ENCODE measurements around the gene PRXL2B. TPM values are rescaled to one million over a fixed set of nuclear protein-coding genes. Genes with fewer than 3 reads are reported as not detected.

Gene PRXL2B
- total and polyA plus RNA-seq, 7 experiments from 2014 or later: 12.3 to 37.0 (median 26.5) TPM

DNA sequence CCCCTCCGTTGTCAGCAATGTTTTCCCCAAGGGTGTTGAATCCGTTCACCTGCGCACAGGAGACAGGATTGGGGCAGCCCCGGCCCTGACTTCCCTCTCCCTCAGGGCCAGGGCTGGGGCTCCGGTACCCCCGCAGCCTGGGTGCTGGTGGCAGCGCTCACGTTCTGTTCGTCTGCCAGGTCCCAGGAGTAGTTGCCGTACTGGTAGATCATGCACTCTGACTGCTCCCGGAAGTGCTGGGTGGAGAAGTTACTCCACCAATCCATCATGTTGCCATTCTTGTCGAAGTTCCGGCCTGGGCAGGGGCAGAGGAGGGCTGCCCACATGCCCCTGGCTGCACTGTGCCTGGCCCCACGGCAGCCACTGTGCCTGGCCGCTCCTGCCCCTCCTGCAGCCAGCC is 6.1 kb downstream of the PRXL2B start:
- H3K36me3 Mint-ChIP-seq: no peaks in the 10 kb centered on the region
- Histone ChIP-seq H3K27me3 (ENCODE audit: control insufficient read depth in 2 of 2, insufficient read depth in 2 of 2, low read length in 2 of 2) (no peaks in the 10 kb centered on the region), H3K4me1 (ENCODE audit: control insufficient read depth in 2 of 2, insufficient read depth in 2 of 2, low read length in 2 of 2) (peaks cover 3 to 7% of the 10 kb centered on the region in 2 donors), H3K36me3 (ENCODE audit: control insufficient read depth in 2 of 3, insufficient read depth in 3 of 3, low read length in 3 of 3) (peaks cover 0 to 16% (median 0%) of the 10 kb centered on the region in 3 experiments), H3K4me3 (ENCODE audit: low read length) (no peak overlapping the region), H3K9me3 (ENCODE audit: control insufficient read depth in 2 of 3, low read length in 3 of 3) (no peaks in the 10 kb centered on the region), H3K27ac (ENCODE audit: low read depth, low read length) (peak overlapping the region; percentile 48)
- peak in 3 of 9 donors; percentile 5 to 30 (median 18) for DNase-seq
- ChIA-PET POLR2A (no interaction called here), CTCF (no interaction called here)
- intact Hi-C loops (cut with micrococcal nuclease): no loop called here
- no peaks in the 10 kb centered on the region for H3K9me3 Mint-ChIP-seq
- H3K4me1 Mint-ChIP-seq: peaks cover 0 to 11% (median 6%) of the 10 kb centered on the region in 7 donors
- ATAC-seq: peak; percentile 28
- H3K27ac Mint-ChIP-seq: peak overlapping the region in 7 of 9 donors; percentile 40 to 88 (median 69)
- peak overlapping the region in 7 of 10 donors; percentile 34 to 76 (median 65) for H3K4me3 Mint-ChIP-seq
- H3K27me3 Mint-ChIP-seq: no peaks in the 10 kb centered on the region

DNA sequence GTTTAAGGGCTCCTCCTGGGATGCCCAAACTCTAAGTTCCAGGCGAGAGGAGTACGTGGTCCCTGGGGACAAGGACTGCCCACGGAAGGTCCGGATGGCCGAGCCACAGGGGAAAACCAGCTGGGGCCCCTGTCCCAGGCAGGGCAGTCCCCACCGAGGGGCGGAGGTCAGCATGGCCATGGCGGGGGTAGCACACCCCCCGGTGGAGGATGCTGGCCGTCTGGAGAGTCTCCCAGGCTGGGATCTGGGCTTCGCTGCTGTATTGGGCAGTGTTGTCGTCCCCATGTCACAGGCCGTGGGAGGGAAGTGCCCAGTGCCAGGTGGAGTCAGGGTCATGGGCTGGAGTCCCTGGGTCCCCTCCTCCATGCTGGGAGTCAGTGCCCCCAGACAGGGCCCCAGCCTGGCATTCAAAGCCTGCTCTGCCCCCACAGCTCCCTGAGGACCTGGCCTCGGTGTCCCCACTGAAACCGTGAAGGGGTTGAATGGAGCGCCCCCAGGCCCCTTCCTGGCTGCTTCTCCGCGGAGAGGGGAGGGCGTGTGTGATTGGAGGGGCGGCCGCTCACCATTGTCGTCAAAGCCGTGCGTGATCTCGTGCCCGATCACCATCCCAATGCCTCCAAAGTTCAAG is 6.8 kb downstream of the PRXL2B start:
- Histone ChIP-seq H3K9me3 (ENCODE audit: control insufficient read depth in 2 of 3, low read length in 3 of 3) (no peaks in the 10 kb centered on the region), H3K36me3 (ENCODE audit: control insufficient read depth in 2 of 3, insufficient read depth in 3 of 3, low read length in 3 of 3) (peaks cover 0 to 16% (median 0%) of the 10 kb centered on the region in 3 experiments), H3K4me1 (ENCODE audit: control insufficient read depth in 2 of 2, insufficient read depth in 2 of 2, low read length in 2 of 2) (peaks cover 0 to 4% of the 10 kb centered on the region in 2 donors), H3K4me3 (ENCODE audit: low read length) (no peak overlapping the region), H3K27ac (ENCODE audit: low read depth, low read length) (no peak overlapping the region), H3K27me3 (ENCODE audit: control insufficient read depth in 2 of 2, insufficient read depth in 2 of 2, low read length in 2 of 2) (no peaks in the 10 kb centered on the region)
- intact Hi-C loops (cut with micrococcal nuclease): no loop called here
- ATAC-seq (no peak), DNase-seq (peak in 1 of 9 donors; percentile 4)
- Mint-ChIP-seq H3K36me3 (no peaks in the 10 kb centered on the region), H3K27ac (no peak overlapping the region), H3K9me3 (peaks cover 0 to 4% (median 0%) of the 10 kb centered on the region in 11 donors), H3K4me3 (peak overlapping the region in 2 of 10 donors; percentile 72 to 76), H3K27me3 (peaks cover 0 to under 1% (median 0%) of the 10 kb centered on the region in 5 donors), H3K4me1 (peaks cover 0 to 10% (median 5%) of the 10 kb centered on the region in 7 donors)
- CTCF ChIA-PET: no interaction called here
- POLR2A ChIA-PET: no interaction called here

DNA sequence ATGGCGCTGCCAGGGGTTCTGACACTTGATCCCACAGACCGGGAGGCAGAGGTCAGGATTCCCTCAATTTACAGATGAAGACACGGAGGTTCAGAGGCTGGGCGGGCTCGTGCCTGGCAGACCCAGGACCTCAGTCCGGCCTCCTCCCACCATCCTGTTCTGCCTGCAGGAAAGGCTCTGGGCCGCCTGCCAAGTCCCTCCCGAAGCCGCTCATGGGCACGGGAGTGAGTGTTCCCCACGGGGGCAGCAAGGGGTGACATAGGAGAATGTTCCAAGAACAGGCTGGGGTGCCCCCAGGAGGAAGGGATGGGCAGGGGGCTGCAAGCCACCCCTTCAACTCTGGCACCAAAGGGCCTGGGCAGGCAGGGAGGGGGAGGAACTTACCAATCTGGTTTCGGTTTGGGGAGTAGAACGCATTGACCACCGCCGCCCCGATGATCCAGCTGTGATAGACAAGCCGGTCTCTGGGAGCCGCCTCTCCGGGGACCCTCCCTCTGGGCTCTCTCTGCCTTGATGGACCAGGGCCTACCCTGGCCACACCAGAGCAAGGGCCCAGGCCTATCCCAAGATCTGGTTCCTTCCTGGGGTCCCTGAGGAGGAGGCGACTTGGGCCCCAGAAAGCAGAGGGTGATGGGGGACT is 7.5 kb downstream of the PRXL2B start:
- peaks cover 0 to 5% (median 0%) of the 10 kb centered on the region in 5 donors for H3K27me3 Mint-ChIP-seq
- peaks cover 0 to 9% (median 0%) of the 10 kb centered on the region in 3 experiments for H3K36me3 ChIP-seq (ENCODE audit: control insufficient read depth in 2 of 3, insufficient read depth in 3 of 3, low read length in 3 of 3)
- H3K27me3 ChIP-seq (ENCODE audit: control insufficient read depth in 2 of 2, insufficient read depth in 2 of 2, low read length in 2 of 2): no peaks in the 10 kb centered on the region
- H3K4me1 ChIP-seq (ENCODE audit: control insufficient read depth in 2 of 2, insufficient read depth in 2 of 2, low read length in 2 of 2): peaks cover 0 to 4% of the 10 kb centered on the region in 2 donors
- H3K27ac Mint-ChIP-seq: peak overlapping the region in 1 of 9 donors; percentile 70
- H3K9me3 ChIP-seq (ENCODE audit: control insufficient read depth in 2 of 3, low read length in 3 of 3): no peaks in the 10 kb centered on the region
- H3K27ac ChIP-seq (ENCODE audit: low read depth, low read length): no peak overlapping the region
- DNase-seq (peak in 2 of 9 donors; percentile 6 to 7), ATAC-seq (no peak)
- H3K4me1 Mint-ChIP-seq: peaks cover 0 to 8% (median 5%) of the 10 kb centered on the region in 7 donors
- H3K36me3 Mint-ChIP-seq: peaks cover 0 to 4% (median 0%) of the 10 kb centered on the region in 5 donors
- no peak overlapping the region for H3K4me3 Mint-ChIP-seq
- H3K9me3 Mint-ChIP-seq: peaks cover 0 to 9% (median 3%) of the 10 kb centered on the region in 11 donors
- intact Hi-C loops (cut with micrococcal nuclease): no loop called here
- H3K4me3 ChIP-seq (ENCODE audit: low read length): no peak overlapping the region
- CTCF ChIA-PET: no interaction called here
- POLR2A ChIA-PET: no interaction called here

DNA sequence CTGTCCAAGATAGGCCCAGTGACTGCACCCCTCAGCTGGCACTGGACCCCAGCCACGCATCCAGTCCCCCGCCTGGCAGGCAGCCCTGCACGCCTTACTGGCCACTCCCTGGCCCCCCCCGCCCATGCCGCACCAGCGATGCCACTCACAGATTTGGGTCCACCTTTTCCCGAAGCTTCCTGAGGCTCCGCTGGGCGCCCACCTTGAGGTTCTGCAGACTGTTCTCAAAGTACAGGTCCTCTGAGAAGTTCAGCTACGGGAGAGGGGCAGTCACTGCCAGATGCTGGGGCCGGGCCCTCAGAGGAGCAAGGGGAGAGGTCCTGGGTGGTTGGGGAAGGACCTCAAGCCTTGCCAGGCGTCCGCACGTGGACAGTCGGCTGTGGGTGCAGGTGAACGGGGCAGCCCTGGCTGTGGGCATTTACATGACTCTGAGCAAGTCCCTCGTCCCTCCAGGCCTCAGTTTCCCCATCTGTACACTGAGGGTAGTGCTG is 8.1 kb downstream of the PRXL2B start:
- H3K4me3 ChIP-seq (ENCODE audit: low read length): no peak overlapping the region
- H3K27ac Mint-ChIP-seq: no peak overlapping the region
- ChIA-PET CTCF (no interaction called here), POLR2A (no interaction called here)
- peaks cover 0 to 4% (median 0%) of the 10 kb centered on the region in 3 experiments for H3K36me3 ChIP-seq (ENCODE audit: control insufficient read depth in 2 of 3, insufficient read depth in 3 of 3, low read length in 3 of 3)
- H3K27me3 ChIP-seq (ENCODE audit: control insufficient read depth in 2 of 2, insufficient read depth in 2 of 2, low read length in 2 of 2): no peaks in the 10 kb centered on the region
- intact Hi-C loops (cut with micrococcal nuclease): no loop called here
- H3K27me3 Mint-ChIP-seq: peaks cover 0 to 5% (median 0%) of the 10 kb centered on the region in 5 donors
- H3K4me1 Mint-ChIP-seq: peaks cover 0 to 8% (median 5%) of the 10 kb centered on the region in 7 donors
- no peaks in the 10 kb centered on the region for H3K9me3 ChIP-seq (ENCODE audit: control insufficient read depth in 2 of 3, low read length in 3 of 3)
- H3K4me1 ChIP-seq (ENCODE audit: control insufficient read depth in 2 of 2, insufficient read depth in 2 of 2, low read length in 2 of 2): peaks cover 0 to 4% of the 10 kb centered on the region in 2 donors
- DNase-seq (peak in 3 of 9 donors; percentile 3 to 20 (median 4)), ATAC-seq (no peak)
- peaks cover 0 to 4% (median 0%) of the 10 kb centered on the region in 5 donors for H3K36me3 Mint-ChIP-seq
- H3K9me3 Mint-ChIP-seq: peaks cover 0 to 9% (median 3%) of the 10 kb centered on the region in 11 donors
- no peak overlapping the region for H3K4me3 Mint-ChIP-seq
- H3K27ac ChIP-seq (ENCODE audit: low read depth, low read length): no peak overlapping the region

DNA sequence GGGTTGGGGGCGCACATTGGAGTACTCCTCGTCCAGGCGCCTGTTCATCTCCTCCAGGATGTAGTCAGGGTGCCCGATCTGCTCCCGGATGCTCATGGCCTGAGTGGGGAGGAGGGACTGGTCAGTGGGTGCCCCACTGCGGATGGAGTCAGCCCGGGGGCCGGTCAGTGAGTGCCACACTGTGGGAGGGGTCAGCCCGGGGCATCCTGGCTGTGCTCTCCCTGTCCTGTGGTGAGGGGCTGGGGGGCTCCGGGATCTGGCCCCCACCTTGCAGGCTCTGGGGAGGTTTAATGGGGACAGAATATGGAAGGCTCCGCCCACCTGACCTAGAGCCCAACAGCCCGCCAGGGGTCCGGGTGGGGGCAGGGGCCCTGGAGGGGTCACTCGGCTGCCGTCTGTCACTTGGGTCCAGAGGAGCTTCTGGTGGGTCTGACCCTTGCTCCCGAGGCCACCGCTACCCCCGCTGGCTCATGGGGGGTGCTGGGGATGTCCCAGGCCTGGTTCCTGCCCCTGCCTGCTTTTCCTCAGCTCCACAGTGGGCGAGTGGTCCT is 8.8 kb downstream of the PRXL2B start:
- no peak overlapping the region for H3K27ac ChIP-seq (ENCODE audit: low read depth, low read length)
- peaks cover 0 to 4% of the 10 kb centered on the region in 2 donors for H3K4me1 ChIP-seq (ENCODE audit: control insufficient read depth in 2 of 2, insufficient read depth in 2 of 2, low read length in 2 of 2)
- ATAC-seq (no peak), DNase-seq (peak in 2 of 9 donors; percentile 5 to 20)
- no peaks in the 10 kb centered on the region for H3K36me3 ChIP-seq (ENCODE audit: control insufficient read depth in 2 of 3, insufficient read depth in 3 of 3, low read length in 3 of 3)
- Mint-ChIP-seq H3K4me1 (peaks cover 0 to 8% (median 5%) of the 10 kb centered on the region in 7 donors), H3K36me3 (peaks cover 0 to 4% (median 0%) of the 10 kb centered on the region in 5 donors), H3K27ac (no peak overlapping the region), H3K4me3 (no peak overlapping the region), H3K9me3 (peaks cover 0 to 9% (median 3%) of the 10 kb centered on the region in 11 donors), H3K27me3 (peaks cover 0 to 5% (median 0%) of the 10 kb centered on the region in 5 donors)
- H3K27me3 ChIP-seq (ENCODE audit: control insufficient read depth in 2 of 2, insufficient read depth in 2 of 2, low read length in 2 of 2): no peaks in the 10 kb centered on the region
- POLR2A ChIA-PET: interaction anchor here (0.5 kb wide), 1 partner anchor 191 kb away, joined by 3 read pairs; no protein-coding TSS in a partner anchor
- no peak overlapping the region for H3K4me3 ChIP-seq (ENCODE audit: low read length)
- H3K9me3 ChIP-seq (ENCODE audit: control insufficient read depth in 2 of 3, low read length in 3 of 3): no peaks in the 10 kb centered on the region
- CTCF ChIA-PET: interaction anchor here (0.7 kb wide), 1 partner anchor 132 kb away, joined by 6 read pairs; no protein-coding TSS in a partner anchor
- intact Hi-C loops (cut with micrococcal nuclease): no loop called here

DNA sequence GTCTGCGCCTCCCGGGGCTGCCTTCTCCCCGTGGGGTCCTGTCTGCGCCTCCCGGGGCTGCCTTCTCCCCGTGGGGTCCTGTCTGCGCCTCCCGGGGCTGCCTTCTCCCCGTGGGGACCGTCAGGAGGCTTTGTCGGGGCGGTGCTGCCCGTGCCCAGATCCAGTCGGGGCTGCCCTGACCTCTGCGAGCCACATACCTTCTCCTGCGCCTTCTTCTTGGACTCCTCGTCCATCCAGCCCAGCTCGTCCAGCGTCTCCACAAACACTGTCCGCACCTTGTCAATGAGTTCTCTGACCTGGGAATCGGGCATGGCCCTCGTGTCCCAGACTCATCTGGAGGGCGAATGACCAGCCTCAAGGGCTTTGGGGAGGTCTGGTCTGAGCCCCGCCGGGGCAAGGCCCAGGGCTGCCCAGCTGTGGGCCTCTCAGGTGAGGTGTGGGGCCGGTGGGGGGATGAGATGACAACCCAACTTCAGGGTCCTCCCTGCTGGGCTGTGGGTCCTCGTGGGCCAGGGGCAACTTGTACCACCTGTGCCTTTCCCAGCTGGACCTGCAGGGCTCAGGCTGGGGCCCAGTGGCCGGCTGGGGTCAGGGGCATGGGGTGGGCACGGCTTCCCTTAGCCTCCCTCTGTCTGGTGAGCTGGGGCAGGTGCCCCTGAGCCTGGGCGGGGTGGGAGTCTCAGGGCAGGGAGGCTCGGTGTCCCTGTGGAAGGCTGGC is 9.4 kb downstream of the PRXL2B start:
- H3K27ac Mint-ChIP-seq: peak overlapping the region in 1 of 9 donors; percentile 49
- Histone ChIP-seq H3K9me3 (ENCODE audit: control insufficient read depth in 2 of 3, low read length in 3 of 3) (no peaks in the 10 kb centered on the region), H3K4me1 (ENCODE audit: control insufficient read depth in 2 of 2, insufficient read depth in 2 of 2, low read length in 2 of 2) (peaks cover 0 to 4% of the 10 kb centered on the region in 2 donors), H3K27ac (ENCODE audit: low read depth, low read length) (no peak overlapping the region), H3K27me3 (ENCODE audit: control insufficient read depth in 2 of 2, insufficient read depth in 2 of 2, low read length in 2 of 2) (no peaks in the 10 kb centered on the region), H3K36me3 (ENCODE audit: control insufficient read depth in 2 of 3, insufficient read depth in 3 of 3, low read length in 3 of 3) (no peaks in the 10 kb centered on the region), H3K4me3 (ENCODE audit: low read length) (no peak overlapping the region)
- H3K27me3 Mint-ChIP-seq: peaks cover 0 to 7% (median 0%) of the 10 kb centered on the region in 5 donors
- CTCF ChIA-PET: interaction anchor here (0.7 kb wide), 2 partner anchors 8 to 132 kb away, joined by 4 to 6 read pairs; no protein-coding TSS in a partner anchor
- H3K9me3 Mint-ChIP-seq: peaks cover 0 to 9% (median 3%) of the 10 kb centered on the region in 11 donors
- POLR2A ChIA-PET: interaction anchor here (0.5 kb wide), 1 partner anchor 192 kb away, joined by 3 read pairs; no protein-coding TSS in a partner anchor
- intact Hi-C loops (cut with micrococcal nuclease): no loop called here
- H3K4me1 Mint-ChIP-seq: peaks cover 0 to 7% (median 5%) of the 10 kb centered on the region in 7 donors
- no peak overlapping the region for H3K4me3 Mint-ChIP-seq
- peak in 3 of 9 donors; percentile 6 to 16 (median 6) for DNase-seq
- ATAC-seq: no peak
- peaks cover 0 to 4% (median 0%) of the 10 kb centered on the region in 5 donors for H3K36me3 Mint-ChIP-seq

All from naive thymus-derived CD4-positive, alpha-beta T cell (primary cell).